OCI-LY1 (cell line): ENCODE measurements around the gene NADK2.

Experiments
- CTCF ChIP-seq: fragments of 200-600 bp; sonication (generic), shearing (Covaris generic); IDR thresholded peaks from 2 replicates; pipeline ENCODE4 v1.5.1; 2017; ENCODE audit warnings: mild to moderate bottlenecking, antibody characterized with exemption, low read length, moderate library complexity, mixed read lengths
- EZH2 ChIP-seq: fragments of 200-600 bp; sonication (generic), shearing (Covaris generic); IDR thresholded peaks from 2 replicates; pipeline ENCODE4 v1.8.0; 2017; ENCODE audit warnings: borderline replicate concordance, mixed run types, mild to moderate bottlenecking, antibody characterized with exemption, low read length, moderate library complexity, mixed read lengths

- TF ChIP-seq EZH2 (no peak), CTCF (no peak)
Measured at GRCh38 chr5:36181774-36182173, 60.0 kb downstream of the NADK2 start.
